SK-MEL-5 (cell line): ENCODE measurements around the gene JPT2. TPM values are rescaled to one million over a fixed set of nuclear protein-coding genes. Genes with fewer than 3 reads are reported as not detected.
"Not testable (repeated sequence)": the region's sequence is repeated elsewhere in the genome, so short reads cannot be mapped to it uniquely, and the experiment has no call there.

Experiments
- DNase-seq: peaks from one replicate; pipeline ENCODE4 v3.0.0-alpha.2; 2016; ENCODE audit warnings: low read depth, low spot score
- in situ Hi-C: cut with HindIII; loops from 2 replicates; pipeline ENCODE4 v1.10.0; 2016; ENCODE audit warnings: low sequenced_read_pairs, high pct_unique_total_duplicates, low pct_unique_long_range_greater_than_20kb
- total RNA-seq: library from RNA; depleted of rRNA; stranded (reverse); fragments of >200 nt; shearing (Covaris generic); gene quantifications from 2 replicates; pipeline ENCODE4 v1.2.3, GENCODE V29; 2014

Gene JPT2
- total RNA-seq, 1 experiment from 2014 or later = 45.5 TPM

GRCh38 chr16:1713933-1714332, 35.9 kb downstream of the JPT2 start:
- in situ Hi-C loops = no loop called here

GRCh38 chr16:1715220-1715619, 37.1 kb downstream of the JPT2 start:
- no peak for DNase-seq
- in situ Hi-C loops = no loop called here

More at GRCh38 chr16:1713933-1714332, 35.9 kb downstream of the JPT2 start:
- no peak for DNase-seq

GRCh38 chr16:1718236-1718635, 40.2 kb downstream of the JPT2 start:
- in situ Hi-C loops, DNase-seq: not testable (repeated sequence)

- in situ Hi-C loops = not testable (repeated sequence)
These were observed 41.6 kb downstream of the JPT2 start for GRCh38 chr16:1719559-1720229.

GRCh38 chr16:1721372-1721771, 43.3 kb downstream of the JPT2 start:
- in situ Hi-C loops = no loop called here
- no peak for DNase-seq

More at GRCh38 chr16:1719559-1720229, 41.6 kb downstream of the JPT2 start:
- DNase-seq = not testable (repeated sequence)

GRCh38 chr16:1723450-1724147, 45.5 kb downstream of the JPT2 start:
- in situ Hi-C loops = no loop called here
- peak; percentile 64 for DNase-seq

GRCh38 chr16:1724491-1724890, 46.4 kb downstream of the JPT2 start:
- in situ Hi-C loops = no loop called here
- DNase-seq = no peak

- in situ Hi-C loops = no loop called here
These were observed 48.8 kb downstream of the JPT2 start for GRCh38 chr16:1726661-1727502.

GRCh38 chr16:1727651-1728624, 49.9 kb downstream of the JPT2 start:
- in situ Hi-C loops = no loop called here
- DNase-seq = no peak

More at GRCh38 chr16:1726661-1727502, 48.8 kb downstream of the JPT2 start:
- no peak for DNase-seq

GRCh38 chr16:1729026-1729425, 50.9 kb downstream of the JPT2 start:
- in situ Hi-C loops = no loop called here
- DNase-seq = no peak

GRCh38 chr16:1729445-1729844, 51.4 kb downstream of the JPT2 start:
- in situ Hi-C loops = no loop called here

GRCh38 chr16:1731073-1731472, 53.0 kb downstream of the JPT2 start:
- in situ Hi-C loops = no loop called here

More at GRCh38 chr16:1729445-1729844, 51.4 kb downstream of the JPT2 start:
- no peak for DNase-seq

GRCh38 chr16:1731603-1732002, 53.5 kb downstream of the JPT2 start:
- DNase-seq = no peak
- in situ Hi-C loops = no loop called here

More at GRCh38 chr16:1731073-1731472, 53.0 kb downstream of the JPT2 start:
- DNase-seq = no peak

- in situ Hi-C loops = no loop called here
- DNase-seq = no peak
These were observed 54.0 kb downstream of the JPT2 start for GRCh38 chr16:1732071-1732470.

- in situ Hi-C loops, DNase-seq: not testable (repeated sequence)
These were observed 54.5 kb downstream of the JPT2 start for GRCh38 chr16:1732551-1732987.

GRCh38 chr16:1734123-1734522, 56.0 kb downstream of the JPT2 start:
- in situ Hi-C loops = no loop called here
- DNase-seq = no peak

GRCh38 chr16:1734816-1735215, 56.7 kb downstream of the JPT2 start:
- in situ Hi-C loops = no loop called here
- DNase-seq = no peak
